Activated CD8-positive, alpha-beta memory T cell treated with anti-CD3 and anti-CD28 coated beads for 24 hours (primary cell): Measurements from ENCODE around the gene RBMS3.
"Not testable (repeated sequence)": the region's sequence is repeated elsewhere in the genome, so short reads cannot be mapped to it uniquely, and the experiment has no call there.

ENCODE experiments used
- DNase-seq: peaks from one replicate; pipeline ENCODE4 v3.0.0-alpha.2; 2020

RBMS3 gene

DNA sequence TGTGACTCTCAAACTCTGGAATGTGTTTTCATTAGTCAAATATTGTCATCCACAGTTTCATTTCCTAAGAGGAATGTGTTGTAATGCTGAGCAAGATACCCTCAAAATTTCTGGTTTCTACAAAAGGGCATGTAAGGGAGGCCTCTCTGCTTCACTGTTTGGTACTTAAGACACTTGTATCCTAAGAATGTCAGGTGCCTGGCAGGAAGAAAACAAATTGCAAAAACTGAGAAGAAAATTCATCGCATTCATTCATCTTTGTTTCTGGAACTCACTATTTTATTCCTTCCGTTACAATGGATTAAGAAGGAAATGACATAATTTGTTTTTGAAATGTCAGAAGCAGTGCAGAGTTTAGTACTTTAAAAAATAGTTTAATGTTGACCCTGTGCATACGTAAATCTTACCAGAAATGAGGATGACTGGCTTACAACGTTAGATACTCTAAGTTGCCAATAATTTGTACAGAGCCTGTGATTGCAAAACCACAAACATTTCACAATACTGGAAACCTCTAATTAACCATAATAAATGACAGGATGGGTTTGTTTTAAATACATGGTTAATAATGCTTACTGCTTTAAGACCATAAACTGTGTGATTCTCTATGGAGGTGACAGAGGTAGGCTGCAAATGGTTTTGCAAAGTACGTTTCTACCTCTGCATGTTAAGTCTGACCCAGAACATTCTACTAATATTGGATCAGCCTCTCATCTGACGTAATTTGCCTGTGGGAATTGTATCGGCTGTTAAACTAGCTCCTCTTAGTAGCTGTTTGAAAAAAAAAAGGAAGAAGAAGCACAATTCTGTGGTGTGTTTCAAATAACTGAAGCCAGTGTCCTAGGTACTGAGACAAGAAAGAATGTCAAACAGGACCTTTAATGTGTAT, 477.8 kb downstream of the RBMS3 start:
- DNase-seq = no peak

DNA sequence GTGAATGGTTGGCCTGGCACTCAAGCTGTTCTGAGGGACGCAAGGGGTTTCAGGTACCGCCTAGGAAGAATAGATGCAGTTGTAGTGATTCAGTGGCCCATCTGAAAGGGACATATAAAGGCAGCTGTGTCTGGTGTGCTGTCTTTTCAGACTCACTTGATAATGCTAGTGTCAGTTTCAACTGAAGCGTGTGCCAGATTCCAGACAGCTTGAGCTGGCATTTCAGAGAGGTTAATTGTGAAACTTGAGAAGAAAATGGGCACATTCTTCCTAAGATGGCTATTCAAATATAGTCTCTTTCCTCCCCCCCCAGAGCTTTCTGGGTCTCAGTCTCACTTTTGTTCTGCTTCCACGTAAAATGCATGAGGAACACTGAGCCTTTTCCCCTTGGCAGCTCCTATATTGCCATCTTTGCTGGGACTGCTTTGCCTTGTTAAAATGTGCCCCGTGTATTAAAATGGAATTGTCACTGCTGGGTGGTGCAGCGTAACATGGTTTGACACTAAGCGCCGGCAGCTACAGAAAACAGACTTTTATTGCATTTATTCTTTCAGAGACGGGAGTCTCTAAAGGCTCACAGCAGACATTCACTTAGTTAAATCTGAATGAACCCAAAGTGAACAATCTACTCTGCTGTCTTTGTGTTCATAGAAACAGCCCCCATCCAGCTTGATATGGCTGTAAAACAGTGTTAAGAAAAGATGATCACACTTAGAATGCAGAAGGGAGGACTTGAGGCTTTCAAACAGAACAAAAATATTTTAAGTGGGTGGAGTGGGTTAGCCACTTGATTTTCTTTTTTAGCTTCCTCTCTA, 478.7 kb downstream of the RBMS3 start:
- DNase-seq = no peak

DNA sequence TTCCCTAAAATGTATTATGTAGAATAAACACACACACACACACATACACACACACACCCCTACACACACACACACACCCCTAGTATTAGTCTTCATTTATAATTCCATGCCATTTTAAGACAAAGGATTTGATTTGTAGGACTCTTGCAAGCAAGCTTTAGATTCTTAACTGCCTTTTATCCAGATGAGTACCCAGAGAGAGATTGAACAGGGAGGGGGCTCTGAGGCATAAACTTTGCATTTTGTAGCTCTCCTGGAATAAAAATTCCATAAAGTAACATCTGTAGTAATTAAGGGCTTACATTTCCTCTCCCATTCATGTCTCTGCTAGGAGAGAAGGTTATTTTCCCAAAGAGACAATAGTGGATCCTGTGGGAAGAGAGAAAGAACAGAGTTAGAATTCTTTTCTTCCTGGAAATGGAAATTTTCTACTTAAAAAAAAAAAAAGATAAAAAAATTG, 479.4 kb downstream of the RBMS3 start:
- no peak for DNase-seq

DNA sequence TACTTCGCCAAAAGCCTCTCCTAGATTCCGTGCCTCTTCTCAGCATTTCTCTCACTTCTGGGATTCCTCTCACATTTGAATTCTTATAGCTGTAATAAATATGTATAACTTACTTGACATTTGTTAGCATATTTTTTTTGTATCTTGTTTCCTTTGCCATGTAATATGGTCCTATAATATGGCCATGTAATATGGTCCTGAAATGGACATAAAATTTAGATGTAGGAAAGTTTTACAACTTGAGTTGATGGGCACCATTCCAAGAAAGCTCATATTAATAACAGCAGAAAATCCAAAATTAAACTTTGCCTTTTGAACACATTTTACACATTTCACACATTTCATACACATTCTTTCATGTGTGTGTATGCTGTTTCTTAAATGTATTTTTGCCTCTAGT, 480.6 kb downstream of the RBMS3 start:
- DNase-seq = no peak

DNA sequence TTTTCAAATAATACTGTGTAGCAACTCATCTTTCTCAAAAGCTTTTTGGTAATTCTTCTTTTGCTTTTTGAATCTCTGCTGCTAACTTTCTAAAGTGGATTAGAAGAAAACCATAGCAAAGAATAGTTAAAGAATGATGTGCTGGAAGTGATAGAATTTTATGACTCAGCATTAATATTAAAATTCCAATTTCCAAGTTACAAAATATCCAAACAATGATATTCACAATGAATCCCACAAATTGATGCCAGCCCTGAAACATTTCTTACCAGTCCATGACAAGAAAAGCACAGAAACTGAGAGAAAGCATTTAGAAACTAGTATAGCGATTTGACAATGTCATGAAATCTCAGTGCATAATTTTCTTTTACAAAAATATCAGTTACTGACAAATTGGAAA, 482.2 kb downstream of the RBMS3 start:
- no peak for DNase-seq

DNA sequence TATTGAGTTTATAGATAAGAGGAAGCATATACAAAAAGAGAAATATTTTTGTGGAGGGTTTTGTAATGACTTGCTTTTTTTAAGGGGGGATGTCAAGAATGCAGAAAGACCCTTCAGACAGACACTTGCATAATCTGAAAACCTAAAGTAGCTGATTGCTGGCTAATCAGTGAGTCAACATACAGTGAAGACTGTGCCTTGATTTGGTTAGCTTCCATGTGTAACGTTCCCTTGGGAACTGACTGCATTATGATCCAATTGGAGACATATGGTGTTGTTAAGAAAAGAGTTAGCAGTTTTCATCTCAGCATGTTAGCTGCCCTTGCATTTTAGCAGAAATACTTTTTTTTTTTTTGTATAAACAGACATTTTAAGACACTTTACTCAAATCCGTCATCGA, 483.2 kb downstream of the RBMS3 start:
- no peak for DNase-seq

DNA sequence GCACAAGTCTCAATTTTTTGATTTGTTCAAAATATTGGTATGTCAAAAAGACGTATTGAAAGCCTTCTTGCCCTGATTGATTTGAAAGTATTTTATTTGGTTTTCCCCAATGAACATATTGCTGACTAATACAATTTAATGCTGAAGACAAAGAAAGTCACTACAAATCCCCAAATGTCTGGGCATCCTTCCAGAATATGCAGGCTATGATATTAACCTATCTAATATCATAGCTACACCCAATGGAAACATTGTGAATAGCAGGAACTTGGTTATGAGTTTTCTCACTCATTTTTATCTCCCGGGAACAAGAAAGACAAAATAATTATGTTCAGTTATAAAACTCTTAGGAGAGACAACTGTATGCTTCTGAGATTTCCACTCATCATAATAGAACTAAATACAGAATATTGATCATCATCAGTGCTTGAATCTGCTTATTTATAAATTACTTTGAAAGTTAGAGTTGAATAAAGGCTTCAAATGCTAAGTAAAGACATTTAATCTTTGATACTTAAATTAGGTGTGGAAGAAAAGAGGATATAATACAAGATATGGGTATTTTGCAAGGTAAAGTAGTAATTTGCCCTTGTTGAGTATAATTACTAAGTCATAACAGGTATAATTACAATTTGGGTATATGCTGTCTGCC, 483.9 kb downstream of the RBMS3 start:
- DNase-seq = no peak

DNA sequence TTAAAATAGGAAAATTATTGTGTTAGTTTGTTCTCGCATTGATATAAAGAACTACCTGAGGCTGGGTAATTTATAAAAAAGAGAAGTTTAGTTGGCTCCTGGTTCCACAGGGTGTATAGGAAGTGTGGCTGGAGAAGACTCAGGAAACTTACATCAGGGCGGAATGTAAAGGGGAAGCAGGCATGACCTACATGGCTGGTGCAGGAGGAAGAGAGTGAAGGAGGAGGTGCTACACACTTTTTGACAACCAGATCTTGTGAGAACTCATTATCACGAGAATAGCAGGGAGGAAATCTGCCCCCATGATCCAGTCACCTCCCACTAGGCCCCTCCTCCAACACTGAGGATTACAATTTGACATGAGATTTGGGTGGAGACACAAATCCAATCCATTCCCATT, 490.7 kb downstream of the RBMS3 start:
- DNase-seq = no peak

DNA sequence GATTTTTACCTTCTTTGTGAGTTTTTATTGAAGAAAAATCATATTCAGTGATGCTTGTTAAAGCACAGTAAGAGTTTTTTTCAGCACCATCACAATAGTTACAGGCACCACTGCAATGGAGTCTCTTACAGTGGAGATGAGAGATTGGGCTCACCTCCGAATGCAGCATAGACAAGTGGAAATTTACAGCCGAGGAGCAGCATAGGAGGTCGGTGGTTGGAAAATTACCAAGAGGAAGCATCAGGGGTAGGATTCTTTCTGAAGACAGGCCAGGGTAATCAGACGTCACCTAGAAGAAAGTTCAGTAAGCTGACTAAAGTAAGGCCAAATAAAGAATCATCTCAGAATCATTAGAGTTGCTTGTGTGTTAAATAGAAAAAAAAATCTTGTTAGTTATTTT, 491.6 kb downstream of the RBMS3 start:
- no peak for DNase-seq

DNA sequence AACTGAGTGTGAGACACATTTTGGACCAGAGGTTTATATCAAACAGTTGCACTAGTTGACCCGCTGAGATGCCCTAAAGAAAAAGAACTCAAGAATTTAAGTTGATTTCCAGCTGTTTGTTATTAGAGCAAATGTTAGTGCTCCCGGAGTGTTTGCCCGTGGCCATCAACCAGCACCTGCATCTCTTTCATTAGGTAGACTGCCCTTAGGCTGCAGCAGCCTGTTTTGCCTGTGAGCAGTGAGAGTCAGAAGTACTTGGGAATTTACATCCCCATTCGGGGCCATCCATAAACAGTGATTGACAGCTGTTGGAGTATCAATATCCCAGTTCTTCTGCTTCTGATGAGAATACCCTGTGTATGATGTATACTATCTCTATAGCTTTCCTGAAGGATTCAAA, 492.6 kb downstream of the RBMS3 start:
- DNase-seq = no peak

DNA sequence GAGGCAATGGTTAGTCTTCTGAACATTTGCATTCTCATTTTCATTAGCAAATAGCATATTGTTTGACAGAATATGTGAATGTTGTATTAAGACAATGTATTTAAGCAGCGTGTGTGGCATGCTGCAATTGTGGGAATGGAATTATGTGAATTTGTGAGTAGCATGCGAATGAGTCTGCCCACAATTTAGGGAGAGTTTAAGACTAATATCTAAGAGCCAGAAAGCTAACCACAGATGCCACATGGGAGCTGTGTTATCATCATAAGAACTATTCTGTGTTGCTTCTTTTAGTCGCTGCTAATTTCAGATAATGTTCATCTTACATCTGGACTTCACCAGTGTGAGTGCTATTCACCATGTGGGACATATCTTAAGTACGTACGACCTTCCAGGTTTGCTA, 494.5 kb downstream of the RBMS3 start:
- no peak for DNase-seq

DNA sequence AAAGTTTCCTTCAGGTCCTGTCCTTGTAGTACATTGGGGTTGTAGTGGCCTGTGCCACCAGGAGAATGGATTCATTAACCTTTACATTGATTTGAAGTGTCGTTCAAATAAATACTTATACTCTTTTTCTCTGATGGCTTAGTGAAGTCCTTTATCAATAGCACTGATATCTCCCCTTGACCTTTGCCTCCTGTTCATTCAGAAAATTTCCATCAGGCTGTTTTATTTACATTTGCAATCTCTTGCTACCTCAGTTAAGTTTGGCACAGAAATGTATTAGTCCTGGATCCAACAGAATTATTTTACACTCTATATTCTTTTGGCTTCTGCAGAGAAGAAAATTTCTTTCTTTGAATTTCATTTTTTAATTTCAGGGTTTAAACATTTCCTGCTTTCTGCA, 497.0 kb downstream of the RBMS3 start:
- DNase-seq = no peak

DNA sequence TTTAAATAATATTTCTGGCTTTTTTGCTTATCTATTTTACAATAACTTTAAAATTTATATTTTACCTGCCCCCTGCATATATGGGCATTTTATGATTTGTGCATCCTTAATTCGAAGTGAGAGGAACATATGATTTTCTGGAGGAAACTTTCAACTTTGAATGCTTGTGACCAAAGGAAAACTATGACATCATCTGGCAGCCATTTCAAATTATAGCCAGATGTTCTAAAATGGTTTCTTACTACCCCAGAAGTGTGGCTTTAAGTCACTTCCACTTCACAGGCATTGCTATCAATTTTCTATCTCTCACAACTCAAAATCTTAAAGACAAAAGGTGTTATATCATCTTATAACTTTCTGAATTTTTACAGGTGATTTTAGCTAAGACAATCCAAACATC, 508.8 kb downstream of the RBMS3 start:
- DNase-seq = no peak

DNA sequence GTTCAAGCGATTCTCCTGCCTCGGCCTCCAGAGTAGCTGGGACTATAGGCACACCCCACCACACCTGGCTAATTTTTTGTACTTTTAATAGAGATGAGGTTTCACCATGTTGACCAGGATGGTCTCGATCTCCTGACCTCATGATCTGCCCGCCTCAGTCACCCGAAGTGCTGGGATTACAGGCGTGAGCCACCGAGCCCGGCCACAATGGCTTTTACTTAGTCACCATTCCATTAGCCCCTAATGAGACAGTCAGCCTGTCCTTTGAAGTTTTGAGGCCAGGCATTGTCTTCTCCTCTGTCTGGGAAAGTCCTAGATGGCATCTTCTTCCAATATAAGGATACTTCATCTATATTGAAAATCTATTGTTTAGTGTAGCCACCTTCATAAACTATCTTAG, 515.9 kb downstream of the RBMS3 start:
- no peak for DNase-seq

DNA sequence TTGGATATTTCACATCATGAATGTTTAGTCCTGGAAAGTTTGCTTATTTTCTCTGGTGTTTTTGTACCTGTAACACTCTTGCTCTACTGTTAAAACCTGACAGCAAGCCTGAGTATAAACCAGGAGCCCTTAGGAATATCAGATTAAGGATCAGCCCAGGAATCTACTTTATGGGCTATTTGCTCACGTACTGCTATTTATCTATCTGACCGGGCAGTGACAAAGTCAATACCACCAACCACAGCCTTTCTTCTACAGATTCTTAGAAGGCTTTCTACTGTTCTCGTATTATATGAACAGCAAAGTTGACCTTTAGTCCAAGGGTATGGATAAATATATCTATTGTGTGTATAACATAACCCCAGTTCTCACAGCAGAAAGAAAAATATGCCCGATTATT, 521.2 kb downstream of the RBMS3 start:
- DNase-seq = no peak

DNA sequence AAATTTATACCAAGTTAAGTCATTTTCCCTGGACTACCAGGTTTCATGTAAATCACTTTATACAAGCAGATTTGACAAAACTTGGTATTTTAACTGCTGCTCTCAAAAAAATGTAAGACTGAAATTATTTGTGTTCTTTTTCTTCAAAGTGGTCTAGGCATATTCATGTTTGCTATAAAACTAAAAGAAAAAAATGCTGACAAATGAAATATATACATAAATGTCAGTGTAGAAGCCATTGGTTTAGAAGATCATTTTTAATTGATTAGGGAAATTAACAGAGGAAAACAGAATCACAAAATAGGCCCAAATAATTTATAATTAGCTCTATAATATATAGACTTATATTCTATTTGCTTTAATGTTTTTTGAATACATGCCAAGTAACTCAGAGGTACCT, 523.2 kb downstream of the RBMS3 start:
- DNase-seq = no peak

DNA sequence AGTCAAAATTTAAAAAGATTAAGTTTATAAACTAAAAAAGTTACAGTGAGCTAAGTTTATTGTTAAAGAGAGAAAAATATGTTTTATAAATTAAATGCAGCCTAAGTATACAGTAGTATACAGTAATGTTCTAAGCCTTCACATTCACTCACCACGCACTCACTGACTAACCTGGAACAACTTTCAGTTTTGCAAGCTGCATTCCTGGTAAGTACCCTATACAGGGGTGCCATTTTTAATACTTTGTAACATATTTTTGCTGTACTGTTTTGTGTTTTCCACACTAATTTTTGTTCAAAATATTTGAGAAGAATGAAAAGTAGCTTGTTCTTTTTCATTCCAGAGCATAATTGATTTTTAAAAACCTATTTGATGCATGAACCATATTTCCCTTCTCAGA, 524.9 kb downstream of the RBMS3 start:
- no peak for DNase-seq

DNA sequence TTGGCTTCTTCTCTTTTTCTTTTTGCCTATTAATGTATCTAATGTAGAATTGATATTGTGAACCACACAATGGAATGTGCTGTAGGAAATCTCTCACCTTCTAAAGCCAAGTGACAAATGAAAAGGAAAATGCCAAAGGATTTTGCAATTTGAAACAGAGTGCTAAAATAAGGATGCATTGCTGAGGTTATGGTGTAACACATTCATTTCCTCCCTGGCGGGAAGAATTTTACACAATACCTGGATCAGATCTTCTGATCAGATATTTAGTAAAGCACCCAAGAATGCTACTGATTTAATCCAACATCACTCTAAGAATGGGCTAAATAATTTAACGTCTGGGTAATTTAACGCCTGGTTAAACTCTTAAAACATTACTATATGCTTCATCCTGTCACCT, 527.5 kb downstream of the RBMS3 start:
- not testable (repeated sequence) for DNase-seq

DNA sequence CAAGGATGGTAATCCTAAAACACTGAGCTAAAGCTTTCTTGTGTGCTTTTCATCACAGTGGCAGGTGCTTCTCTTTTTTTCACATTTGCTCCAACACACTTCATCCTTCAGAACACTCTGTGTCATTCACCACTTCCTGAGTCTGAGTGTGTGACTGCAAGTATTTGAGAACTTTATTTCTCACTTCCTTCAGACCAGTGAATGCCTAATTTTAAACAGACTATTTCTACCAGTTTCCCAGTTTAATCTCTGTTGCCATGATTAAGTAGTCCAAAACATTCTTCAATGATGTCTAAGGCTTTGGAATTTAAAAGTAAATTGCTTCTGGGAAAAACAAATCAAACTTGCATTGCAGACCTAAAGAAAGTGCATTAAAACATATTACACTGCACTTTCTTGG, 541.2 kb downstream of the RBMS3 start:
- DNase-seq = no peak

DNA sequence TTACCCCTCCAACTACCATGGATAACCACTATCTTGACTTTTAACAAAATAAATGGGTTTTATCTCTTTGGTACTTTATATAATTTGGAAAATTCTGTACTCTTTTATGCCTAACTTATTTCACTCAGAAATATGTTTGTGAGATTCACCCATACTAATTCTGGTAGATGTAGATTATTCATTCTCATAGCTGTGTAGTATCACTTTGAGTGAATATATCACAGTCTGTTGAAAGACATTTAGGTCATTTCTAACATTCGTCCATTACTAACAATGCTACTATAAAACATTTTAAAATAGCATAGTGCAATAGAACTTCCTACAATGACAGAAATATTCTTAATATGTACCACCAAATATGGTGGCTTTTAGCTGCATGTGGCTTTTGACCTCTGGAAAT, 542.4 kb downstream of the RBMS3 start:
- no peak for DNase-seq

DNA sequence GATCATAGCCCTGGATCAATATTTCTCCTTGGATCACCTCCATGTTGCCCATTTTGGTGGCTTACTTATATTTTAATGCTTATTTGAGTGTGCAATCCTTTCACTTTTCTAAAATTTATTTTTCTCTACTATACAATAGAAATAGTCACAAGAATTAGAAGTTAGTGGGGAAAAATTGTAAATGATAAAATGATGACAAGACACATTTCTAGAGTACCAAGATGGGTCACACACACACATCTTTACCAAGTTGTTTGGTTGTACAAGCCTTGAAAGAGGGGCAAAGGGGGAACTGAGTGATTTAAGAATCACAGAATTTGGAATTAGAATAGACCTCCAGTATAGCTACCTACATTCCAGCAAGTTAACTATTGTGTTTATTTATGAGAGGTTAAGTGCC, 545.8 kb downstream of the RBMS3 start:
- DNase-seq = no peak

DNA sequence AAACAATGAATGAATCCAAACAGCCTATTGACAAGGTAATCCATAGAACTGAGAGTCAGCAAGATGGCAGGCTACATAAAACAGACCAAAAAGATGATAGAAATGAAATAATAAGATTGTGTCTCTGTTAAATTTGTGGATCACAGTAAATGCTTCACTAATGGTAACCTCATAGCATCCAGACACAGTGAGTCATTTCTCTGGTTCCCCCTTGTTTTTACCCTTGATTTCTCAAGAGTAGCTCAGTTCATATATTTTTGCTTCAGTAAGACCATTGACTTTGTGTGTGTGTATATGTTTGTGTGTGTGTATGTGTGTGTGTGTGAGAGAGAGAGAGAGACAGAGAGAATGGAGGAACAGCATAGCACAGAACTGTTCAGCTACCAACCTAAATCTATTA, 546.9 kb downstream of the RBMS3 start:
- no peak for DNase-seq

DNA sequence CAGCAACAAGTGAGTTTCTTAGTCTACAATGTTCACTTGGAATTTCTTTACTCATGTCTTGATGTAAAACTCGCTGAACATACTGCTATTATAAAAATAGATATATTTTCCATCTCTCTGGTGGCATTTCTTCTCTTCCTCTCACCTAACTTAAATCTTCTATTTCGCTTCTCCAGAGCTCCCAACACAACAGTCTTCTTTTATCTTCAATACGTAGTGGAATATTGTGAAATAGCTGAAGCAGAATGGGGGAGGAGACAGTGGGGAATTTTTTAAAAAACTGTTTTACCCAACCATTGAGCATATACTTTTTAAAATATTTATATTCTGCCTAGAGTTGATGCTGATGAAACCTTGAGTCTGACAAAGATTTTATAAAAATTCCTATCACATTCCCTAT, 548.5 kb downstream of the RBMS3 start:
- no peak for DNase-seq

DNA sequence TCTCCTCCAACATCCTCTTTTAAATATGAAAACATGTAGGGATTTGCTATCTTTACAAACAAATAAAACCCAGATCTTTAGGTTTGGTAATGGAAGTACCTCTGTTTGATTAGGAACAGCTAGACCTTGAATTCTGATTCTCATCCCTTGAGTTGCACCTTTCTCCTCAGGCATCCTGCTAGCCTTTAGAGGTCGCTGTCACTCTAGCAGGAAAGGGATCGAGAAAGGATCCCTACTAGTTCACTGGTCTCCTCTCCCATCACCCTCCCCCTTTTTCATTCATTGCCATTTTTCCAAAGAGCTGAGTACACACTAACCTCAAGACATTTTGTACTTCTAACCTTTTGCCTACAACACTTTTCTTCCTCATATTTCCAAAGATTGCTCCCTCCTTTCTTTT, 569.8 kb downstream of the RBMS3 start:
- no peak for DNase-seq
